Endothelial cell of umbilical vein (primary cell): ENCODE measurements around the gene LRRC28. TPM values are rescaled to one million over a fixed set of nuclear protein-coding genes. Genes with fewer than 3 reads are reported as not detected.
A peak's percentile ranks its signal among the peaks of the same experiment; 100 is the strongest.

Experiments
- BruUV-seq: library from RNA; stranded (reverse); fragments of 400-500 nt; replicated peaks from 2 replicates; lab custom pipeline; 2021; lab: Mats Ljungman, UMichigan
- CTCF ChIA-PET: fragments of 300-600, 350-600 bp; sonication (Branson Sonifier 250); formaldehyde crosslinking; loops from one replicate; lab custom pipeline; 2021; ENCODE audit warnings: antibody characterized with exemption, inconsistent platforms; lab: Charles Lee
- POLR2A ChIA-PET: fragments of 300-600, 350-600 bp; sonication (Branson Sonifier 250); formaldehyde crosslinking; loops from one replicate; lab custom pipeline; 2021; ENCODE audit warnings: antibody characterized with exemption, inconsistent platforms; lab: Charles Lee
- DNase-seq: peaks from one replicate; pipeline ENCODE4 v3.0.0-alpha.2; 2011; ENCODE audit warnings: low read depth, low spot score
- FAIRE-seq: peaks from 2 replicates; lab custom pipeline; 2011; peaks lifted over from hg19 to GRCh38; lab: Jason Lieb, UNC
- H2AFZ ChIP-seq: 2 replicates; pipeline ENCODE4 v1.6.0; 2012; ENCODE audit warnings: low read depth, low read length, control low read depth, inconsistent platforms
- H3K27ac ChIP-seq: 2 replicates; pipeline ENCODE4 v1.5.1; 2011; ENCODE audit warnings: low read depth, mild to moderate bottlenecking, control low read depth, low read length, moderate library complexity; ENCODE audit not compliant: insufficient read depth
- H3K27me3 ChIP-seq, 2 experiments: 2 replicates each; pipeline versions ENCODE4 v1.6.0 to v1.6.1; 2011; ENCODE audit warnings: low read length in 2 of 2, mixed read lengths in 1 of 2; ENCODE audit not compliant: control insufficient read depth in 2 of 2, insufficient read depth in 2 of 2
- H3K36me3 ChIP-seq, 2 experiments: 2 replicates in 1 of 2; 3 replicates in 1 of 2; pipeline ENCODE4 v1.5.1; 2011; ENCODE audit warnings: low read length in 2 of 2, mild to moderate bottlenecking in 1 of 2, moderate library complexity in 1 of 2; ENCODE audit not compliant: control insufficient read depth in 2 of 2, insufficient read depth in 2 of 2; ENCODE audit errors: extremely low read depth in 1 of 2
- H3K4me1 ChIP-seq: 3 replicates; pipeline ENCODE4 v1.5.1; 2011; ENCODE audit warnings: mild to moderate bottlenecking, low read length; ENCODE audit not compliant: control insufficient read depth, insufficient read depth; ENCODE audit errors: extremely low read depth
- H3K4me2 ChIP-seq: 2 replicates; pipeline ENCODE4 v1.6.1; 2011; ENCODE audit warnings: low read length, control low read depth, mixed read lengths; ENCODE audit not compliant: insufficient read depth
- H3K4me3 ChIP-seq, 3 experiments: fragments of 200-600 bp in 1 of 3; sonication (generic), shearing (Covaris generic) in 1 of 3; replicated peaks in 1 of 3; 2 replicates each; pipeline ENCODE4 v1.5.1; 2011 to 2016; ENCODE audit warnings: control low read depth in 3 of 3, low read length in 3 of 3, mild to moderate bottlenecking in 2 of 3, inconsistent platforms in 1 of 3, low read depth in 1 of 3, moderate library complexity in 1 of 3; ENCODE audit not compliant: insufficient read depth in 1 of 3
- H3K79me2 ChIP-seq: 2 replicates; pipeline ENCODE4 v1.6.0; 2012; ENCODE audit warnings: low read length, inconsistent platforms; ENCODE audit not compliant: control insufficient read depth, insufficient read depth
- H3K9ac ChIP-seq: replicated peaks from 2 replicates; pipeline ENCODE3; 2011; ENCODE audit warnings: low read length, control low read depth; ENCODE audit not compliant: insufficient read depth; ENCODE audit errors: extremely low read depth
- H3K9me1 ChIP-seq: replicated peaks from 3 replicates; pipeline ENCODE4 v1.6.0; 2011; ENCODE audit warnings: mild to moderate bottlenecking, low read length; ENCODE audit not compliant: control insufficient read depth, insufficient read depth; ENCODE audit errors: extremely low read depth
- H3K9me3 ChIP-seq: replicated peaks from 2 replicates; pipeline ENCODE4 v1.5.1; 2012; ENCODE audit warnings: low read length, inconsistent platforms; ENCODE audit not compliant: control insufficient read depth, insufficient read depth
- H4K20me1 ChIP-seq: replicated peaks from 2 replicates; pipeline ENCODE3; 2011; ENCODE audit warnings: mild to moderate bottlenecking, low read length; ENCODE audit not compliant: control insufficient read depth, insufficient read depth; ENCODE audit errors: extremely low read depth
- EZH2 ChIP-seq: IDR thresholded peaks from 2 replicates; pipeline ENCODE4 v1.6.1; 2012; ENCODE audit warnings: borderline replicate concordance, low read depth, mild to moderate bottlenecking, moderate library complexity, low read length, inconsistent platforms; ENCODE audit not compliant: severe bottlenecking
- FOS ChIP-seq: IDR thresholded peaks from 2 replicates; pipeline ENCODE4 v1.6.1; 2011; ENCODE audit warnings: mild to moderate bottlenecking, low read length, moderate library complexity, borderline replicate concordance; ENCODE audit not compliant: insufficient read depth
- GATA2 ChIP-seq: IDR thresholded peaks from 2 replicates; pipeline ENCODE4 v1.7.0; 2011; ENCODE audit warnings: low read depth, mild to moderate bottlenecking, moderate library complexity, mixed read lengths, low read length; ENCODE audit not compliant: insufficient read length, insufficient read depth
- JUN ChIP-seq: IDR thresholded peaks from 2 replicates; pipeline ENCODE4 v1.6.1; 2011; ENCODE audit warnings: borderline replicate concordance, low read depth; ENCODE audit not compliant: insufficient read length, insufficient read depth
- MYC ChIP-seq: IDR thresholded peaks from one replicate; pipeline ENCODE4 v1.6.1; 2011; ENCODE audit warnings: mild to moderate bottlenecking, low read depth, low read length
- POLR2A ChIP-seq: IDR thresholded peaks from 2 replicates; pipeline ENCODE4 v1.6.1; 2012; ENCODE audit warnings: low read depth, mild to moderate bottlenecking, control low read depth, low read length
- POLR2AphosphoS5 ChIP-seq: IDR thresholded peaks from 2 replicates; pipeline ENCODE4 v1.6.1; 2012; ENCODE audit warnings: low read depth, mild to moderate bottlenecking, control low read depth, low read length, moderate library complexity; ENCODE audit not compliant: insufficient read depth
- dilution Hi-C: fragments of 300-500 bp; cut with MboI; formaldehyde crosslinking; loops from one replicate; pipeline ENCODE4 v1.15.0; 2019; ENCODE audit warnings: low sequenced_read_pairs; ENCODE audit not compliant: extremely low pct_ligation_motif_present
- intact Hi-C: fragments of 100-400 bp; cut with micrococcal nuclease; formaldehyde crosslinking; loops from one replicate; pipeline ENCODE4 v1.10.0; 2022
- polyA plus RNA-seq, 4 experiments: library from polyadenylated mRNA; depleted of rRNA in 3 of 4; stranded (reverse) in 3 of 4; unstranded in 1 of 4; fragments of >200 nt; gene quantifications; 2 replicates each; pipeline versions ENCODE4 v1.2.1 to v1.2.3, GENCODE V29; 2011 to 2012; ENCODE audit warnings: missing spikeins in 1 of 4
- total RNA-seq: library from RNA; stranded (reverse); gene quantifications from 2 replicates; pipeline ENCODE4 v1.2.3, GENCODE V29; 2021
- TF ChIP-seq, protein P1 (sequence below), 2 donors: IDR thresholded peaks; 1 replicate in 1 of 2; 2 replicates in 1 of 2; pipeline ENCODE4 v1.5.1; 2011; ENCODE audit warnings: low read length in 2 of 2, mild to moderate bottlenecking in 2 of 2, moderate library complexity in 2 of 2, control low read depth in 1 of 2, inconsistent platforms in 1 of 2, low read depth in 1 of 2; ENCODE audit not compliant: insufficient read depth in 1 of 2; ENCODE audit errors: extremely low read depth in 1 of 2
- TF ChIP-seq, protein P2 (sequence below): IDR thresholded peaks from 2 replicates; pipeline ENCODE4 v1.6.1; 2011; ENCODE audit not compliant: insufficient read depth, insufficient read length

The LRRC28 gene
- total and polyA plus RNA-seq, 2 donors (not counting 3 experiments of a cell fraction or from before 2014, with no cell fraction given): 19.6 to 26.7 TPM

DNA sequence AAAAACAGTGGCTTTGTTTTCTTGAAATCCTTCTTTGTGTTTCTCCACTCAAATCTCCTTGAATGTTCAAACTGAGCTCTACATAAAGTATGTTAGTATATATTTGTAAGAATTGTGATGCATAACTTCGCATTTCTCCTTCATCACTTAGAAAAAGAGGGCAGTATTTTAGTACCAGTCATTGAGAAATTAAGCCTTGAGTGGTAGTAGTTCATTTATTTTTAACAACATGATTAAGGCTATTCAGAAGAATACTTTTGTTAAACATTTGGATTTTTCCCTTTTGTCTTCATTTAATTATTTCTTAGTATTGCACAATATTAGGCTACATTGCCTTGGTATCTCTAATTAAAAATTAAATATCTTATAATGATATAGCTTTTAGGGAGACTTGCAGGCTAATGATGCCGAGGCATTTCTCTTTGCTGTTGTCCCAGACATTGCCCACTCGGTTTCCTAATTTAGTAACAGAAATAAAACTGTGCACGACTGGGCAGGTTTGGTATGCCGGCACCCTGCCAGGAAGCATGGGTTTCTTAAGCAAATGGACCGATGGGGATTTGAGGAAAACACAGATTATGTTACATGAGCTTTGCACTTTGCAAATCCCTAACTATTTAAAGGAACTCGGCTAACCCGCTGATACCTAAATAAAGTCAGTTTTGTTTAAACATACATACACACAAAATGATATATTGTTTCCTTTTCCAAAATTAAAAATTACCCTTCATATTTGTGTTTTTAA lies 54.7 kb downstream of the LRRC28 start:
- DNase-seq (peak; percentile 49), FAIRE-seq (peak; percentile 12)
- intact Hi-C loops: no loop called here
- Histone ChIP-seq H4K20me1 (no peaks in the 10 kb centered on the region), H3K27me3 (no peaks in the 10 kb centered on the region), H3K9me1 (no peaks in the 10 kb centered on the region), H3K27ac (no peak overlapping the region), H2AFZ (no peak overlapping the region), H3K79me2 (no peaks in the 10 kb centered on the region), H3K9me3 (no peaks in the 10 kb centered on the region), H3K9ac (no peak overlapping the region), H3K36me3 (no peaks in the 10 kb centered on the region), H3K4me2 (peak overlapping the region; percentile 40), H3K4me3 (no peak overlapping the region), H3K4me1 (peaks cover 6% of the 10 kb centered on the region)
- no peak for TF ChIP-seq POLR2AphosphoS5
- TF ChIP-seq FOS: no peak
- TF ChIP-seq, protein P1, sequence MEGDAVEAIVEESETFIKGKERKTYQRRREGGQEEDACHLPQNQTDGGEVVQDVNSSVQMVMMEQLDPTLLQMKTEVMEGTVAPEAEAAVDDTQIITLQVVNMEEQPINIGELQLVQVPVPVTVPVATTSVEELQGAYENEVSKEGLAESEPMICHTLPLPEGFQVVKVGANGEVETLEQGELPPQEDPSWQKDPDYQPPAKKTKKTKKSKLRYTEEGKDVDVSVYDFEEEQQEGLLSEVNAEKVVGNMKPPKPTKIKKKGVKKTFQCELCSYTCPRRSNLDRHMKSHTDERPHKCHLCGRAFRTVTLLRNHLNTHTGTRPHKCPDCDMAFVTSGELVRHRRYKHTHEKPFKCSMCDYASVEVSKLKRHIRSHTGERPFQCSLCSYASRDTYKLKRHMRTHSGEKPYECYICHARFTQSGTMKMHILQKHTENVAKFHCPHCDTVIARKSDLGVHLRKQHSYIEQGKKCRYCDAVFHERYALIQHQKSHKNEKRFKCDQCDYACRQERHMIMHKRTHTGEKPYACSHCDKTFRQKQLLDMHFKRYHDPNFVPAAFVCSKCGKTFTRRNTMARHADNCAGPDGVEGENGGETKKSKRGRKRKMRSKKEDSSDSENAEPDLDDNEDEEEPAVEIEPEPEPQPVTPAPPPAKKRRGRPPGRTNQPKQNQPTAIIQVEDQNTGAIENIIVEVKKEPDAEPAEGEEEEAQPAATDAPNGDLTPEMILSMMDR (IDR thresholded peaks at IDR 0.05; ENCODE audit: extremely low read depth in 1 of 2, insufficient read depth in 1 of 2, low read depth in 1 of 2, low read length in 2 of 2): no peak
- no peak for TF ChIP-seq GATA2
- no peak for TF ChIP-seq POLR2A
- TF ChIP-seq, protein P2, sequence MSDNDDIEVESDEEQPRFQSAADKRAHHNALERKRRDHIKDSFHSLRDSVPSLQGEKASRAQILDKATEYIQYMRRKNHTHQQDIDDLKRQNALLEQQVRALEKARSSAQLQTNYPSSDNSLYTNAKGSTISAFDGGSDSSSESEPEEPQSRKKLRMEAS: no peak
- TF ChIP-seq MYC: no peak
- TF ChIP-seq JUN: no peak
- TF ChIP-seq EZH2: no peak
- POLR2A ChIA-PET: no interaction called here
- CTCF ChIA-PET: interaction anchor here (0.9 to 1.5 kb wide), 4 partner anchors 9 to 450 kb away, joined by 3 to 9 read pairs (median 4); no protein-coding TSS in a partner anchor
- dilution Hi-C loops: no loop called here
- BruUV-seq: no TSS peak
